GM12878 (cell line): ENCODE results near the gene ACTR5. TPM values are rescaled to one million over a fixed set of nuclear protein-coding genes. Genes with fewer than 3 reads are reported as not detected.

Source experiments
- ATAC-seq: fragments of 200-7000 bp; cut with Tn5 transposase; 3 replicates; pipeline ENCODE4 v1.9.1; 2020; ENCODE audit warnings: mild to moderate bottlenecking, moderate library complexity
- BruUV-seq: library from RNA; stranded (reverse); fragments of 400-500 nt; replicated peaks from 2 replicates; lab custom pipeline; 2021; lab: Mats Ljungman, UMichigan
- CTCF ChIA-PET: fragments of 300-600 bp; sonication (Branson Sonifier 250); formaldehyde crosslinking; extraction: SDS; loops from one replicate; lab custom pipeline; 2021; ENCODE audit warnings: inconsistent platforms; lab: Yijun Ruan, JAX
- POLR2A ChIA-PET: fragments of 350-600 bp; formaldehyde crosslinking; extraction: SDS; loops from one replicate; lab custom pipeline; 2021; ENCODE audit warnings: inconsistent platforms; lab: Charles Lee
- RAD21 ChIA-PET: fragments of 300-600 bp; sonication (Branson Sonifier 250); formaldehyde crosslinking; loops from one replicate; lab custom pipeline; 2023; ENCODE audit warnings: antibody characterized with exemption; ENCODE audit not compliant: unreplicated experiment; lab: Charles Lee
- SMC1A ChIA-PET: fragments of 300-600 bp; sonication (Branson Sonifier 250); formaldehyde crosslinking; loops from one replicate; lab custom pipeline; 2023; ENCODE audit not compliant: unreplicated experiment, uncharacterized antibody; lab: Charles Lee
- DNase-seq: peaks from one replicate; pipeline ENCODE4 v3.0.0-alpha.2; 2011; ENCODE audit warnings: low read depth, low spot score
- FAIRE-seq: peaks from 3 replicates; lab custom pipeline; 2011; peaks lifted over from hg19 to GRCh38; lab: Jason Lieb, UNC
- H2AFZ ChIP-seq: 2 replicates; pipeline ENCODE4 v1.6.0; 2011; ENCODE audit warnings: low read depth, low read length, control low read depth; ENCODE audit not compliant: control insufficient read depth
- H3K27ac ChIP-seq: 2 replicates; pipeline ENCODE4 v1.5.1; 2011; ENCODE audit warnings: control low read depth; ENCODE audit not compliant: control insufficient read depth, insufficient read depth
- H3K27me3 ChIP-seq, 2 experiments: replicated peaks in 1 of 2; 2 replicates each; pipeline versions ENCODE4 v1.6.0 to v1.6.1; 2011; ENCODE audit warnings: low read length in 1 of 2; ENCODE audit not compliant: control insufficient read depth in 2 of 2, insufficient read depth in 2 of 2
- H3K36me3 ChIP-seq, 2 experiments: 2 replicates each; pipeline ENCODE4 v1.5.1; 2011; ENCODE audit warnings: low read length in 1 of 2; ENCODE audit not compliant: control insufficient read depth in 2 of 2, insufficient read depth in 2 of 2
- H3K4me1 ChIP-seq: 2 replicates; pipeline ENCODE4 v1.6.1; 2011; ENCODE audit warnings: mild to moderate bottlenecking, low read length, moderate library complexity, mixed read lengths; ENCODE audit not compliant: control insufficient read depth, insufficient read depth
- H3K4me2 ChIP-seq: 2 replicates; pipeline ENCODE4 v1.6.0; 2011; ENCODE audit warnings: control low read depth; ENCODE audit not compliant: control insufficient read depth, insufficient read depth
- H3K4me3 ChIP-seq: fragments of 200-600 bp; sonication (generic); 2 replicates; pipeline ENCODE4 v1.5.1; 2016
- H3K79me2 ChIP-seq: 2 replicates; pipeline ENCODE4 v1.6.0; 2011; ENCODE audit warnings: low read length; ENCODE audit not compliant: control insufficient read depth, insufficient read depth
- H3K9ac ChIP-seq: 2 replicates; pipeline ENCODE4 v1.8.0; 2011; ENCODE audit warnings: low read length, control low read depth, mixed read lengths; ENCODE audit not compliant: control insufficient read depth, insufficient read depth
- H3K9me3 ChIP-seq: replicated peaks from 3 replicates; pipeline ENCODE4 v1.5.1; 2011; ENCODE audit warnings: mild to moderate bottlenecking, low read length; ENCODE audit not compliant: control insufficient read depth, insufficient read depth
- H4K20me1 ChIP-seq: 2 replicates; pipeline ENCODE4 v1.6.0; 2011; ENCODE audit not compliant: control insufficient read depth, insufficient read depth
- BRCA1 ChIP-seq: IDR thresholded peaks from 2 replicates; pipeline ENCODE4 v1.6.1; 2011; ENCODE audit warnings: low read depth, low read length, improper control_type of control experiment
- CREM ChIP-seq: IDR thresholded peaks from 2 replicates; pipeline ENCODE4 v1.6.1; 2014; ENCODE audit warnings: antibody characterized with exemption, low read depth
- FOXK2 ChIP-seq: fragments of 450-650 bp; IDR thresholded peaks from 2 replicates; pipeline ENCODE4 v1.6.1; 2017; ENCODE audit warnings: mild to moderate bottlenecking, moderate library complexity
- POLR2A ChIP-seq: IDR thresholded peaks from 2 replicates; pipeline ENCODE4 v1.6.1; 2011; ENCODE audit warnings: low read depth, mild to moderate bottlenecking, low read length
- POU2F2 ChIP-seq: IDR thresholded peaks from 3 replicates; pipeline ENCODE4 v1.6.1; 2011; ENCODE audit warnings: low read depth, mild to moderate bottlenecking, low read length, borderline replicate concordance
- TAF1 ChIP-seq: IDR thresholded peaks from 2 replicates; pipeline ENCODE4 v1.6.1; 2011; ENCODE audit warnings: mild to moderate bottlenecking, low read depth, low read length, borderline replicate concordance
- ZBED1 ChIP-seq: IDR thresholded peaks from 2 replicates; pipeline ENCODE4 v1.6.1; 2016; ENCODE audit warnings: borderline replicate concordance
- ZNF24 ChIP-seq: fragments of 450-650 bp; IDR thresholded peaks from 2 replicates; pipeline ENCODE4 v1.6.1; 2017; ENCODE audit warnings: antibody characterized with exemption, mild to moderate bottlenecking
- WGBS: methylation state at CpG from one replicate; pipeline ENCODE4 v1.1.6; 2016; ENCODE audit warnings: low lambda C conversion rate; ENCODE audit not compliant: insufficient replicate concordance, insufficient coverage; ENCODE audit errors: missing lambda C conversion rate; 5-methylcytosine and 5-hydroxymethylcytosine counted together
- in situ Hi-C: fragments of 300-500 bp; cut with MboI; formaldehyde crosslinking; loops from 9 replicates; pipeline ENCODE4 v1.14.3; 2018; ENCODE audit warnings: mixed read lengths
- intact Hi-C: fragments of 100-400 bp; cut with micrococcal nuclease; formaldehyde crosslinking; loops from one replicate; pipeline ENCODE4 v1.14.2; 2022; ENCODE audit not compliant: unreplicated experiment
- polyA plus RNA-seq, 11 experiments: library from polyadenylated mRNA; depleted of rRNA in 4 of 11; unstranded in 6 of 11; stranded (reverse) in 5 of 11; fragments of >200 nt; fragmentation: Nextera tagmentation in 4 of 11; fragmentation: Illumina TruSeq in 1 of 11; extraction: Ambion mirVana in 4 of 11; extraction: Trizol in 1 of 11; gene quantifications; 1 replicate in 1 of 11; 2 replicates in 10 of 11; pipeline versions ENCODE4 v1.2.1 to v1.2.3, GENCODE V29; 2011 to 2016; ENCODE audit warnings: inconsistent platforms in 2 of 11, missing spikeins in 2 of 11, low read depth in 1 of 11
- total RNA-seq, 4 experiments: library from RNA; depleted of rRNA in 3 of 4; stranded (reverse); fragments of >200 nt in 3 of 4; fragmentation: Illumina TruSeq in 1 of 4; extraction: Trizol in 1 of 4; gene quantifications; 2 replicates each; pipeline versions ENCODE4 v1.2.1 to v1.2.3, GENCODE V29; 2013 to 2021
- TF ChIP-seq, protein P1 (sequence below): fragments of 450-650 bp; IDR thresholded peaks from 2 replicates; pipeline ENCODE4 v1.6.1; 2016; ENCODE audit warnings: mild to moderate bottlenecking, moderate library complexity, borderline replicate concordance
- TF ChIP-seq, protein P2 (sequence below): fragments of 450-650 bp; IDR thresholded peaks from 2 replicates; pipeline ENCODE4 v1.6.1; 2017; ENCODE audit warnings: mild to moderate bottlenecking
- TF ChIP-seq, protein P3 (sequence below): IDR thresholded peaks from 2 replicates; pipeline ENCODE4 v1.6.1; 2011; ENCODE audit warnings: borderline replicate concordance, low read depth, mild to moderate bottlenecking, moderate library complexity, mixed read lengths, low read length; ENCODE audit not compliant: insufficient read depth; ENCODE audit errors: extremely low read length
- TF ChIP-seq, protein P4 (sequence below): IDR thresholded peaks from 2 replicates; pipeline ENCODE4 v1.6.1; 2011; ENCODE audit warnings: borderline replicate concordance, low read depth, mild to moderate bottlenecking, moderate library complexity, low read length; ENCODE audit not compliant: insufficient read depth, poor library complexity, severe bottlenecking
- TF ChIP-seq, protein P5 (sequence below): IDR thresholded peaks from 2 replicates; pipeline ENCODE4 v1.6.1; 2012; ENCODE audit warnings: low read length, inconsistent platforms

The ACTR5 gene
- total and polyA plus RNA-seq, 10 of the 15 experiments (the other 5 are each of a cell fraction or from before 2014, with no cell fraction given) = 0.52 to 14.7 (median 8.8) TPM

DNA sequence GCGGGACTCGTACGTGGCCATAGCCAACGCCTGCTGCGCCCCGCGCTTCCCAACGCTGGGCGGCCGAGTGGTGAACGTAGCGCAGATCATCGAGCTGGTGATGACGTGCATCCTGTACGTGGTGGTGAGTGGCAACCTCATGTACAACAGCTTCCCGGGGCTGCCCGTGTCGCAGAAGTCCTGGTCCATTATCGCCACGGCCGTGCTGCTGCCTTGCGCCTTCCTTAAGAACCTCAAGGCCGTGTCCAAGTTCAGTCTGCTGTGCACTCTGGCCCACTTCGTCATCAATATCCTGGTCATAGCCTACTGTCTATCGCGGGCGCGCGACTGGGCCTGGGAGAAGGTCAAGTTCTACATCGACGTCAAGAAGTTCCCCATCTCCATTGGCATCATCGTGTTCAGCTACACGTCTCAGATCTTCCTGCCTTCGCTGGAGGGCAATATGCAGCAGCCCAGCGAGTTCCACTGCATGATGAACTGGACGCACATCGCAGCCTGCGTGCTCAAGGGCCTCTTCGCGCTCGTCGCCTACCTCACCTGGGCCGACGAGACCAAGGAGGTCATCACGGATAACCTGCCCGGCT lies 20.6 kb upstream of the ACTR5 start:
- Histone ChIP-seq H3K27me3 (peaks cover 41 to 67% of the 10 kb centered on the region in 2 experiments), H3K4me2 (no peak overlapping the region), H3K79me2 (no peaks in the 10 kb centered on the region), H3K4me3 (no peak overlapping the region), H3K27ac (no peak overlapping the region), H2AFZ (no peak overlapping the region), H3K9me3 (peaks cover 7% of the 10 kb centered on the region; the same call in 2 of the 3 replicates), H3K9ac (no peak overlapping the region), H3K4me1 (peaks cover 14% of the 10 kb centered on the region), H3K36me3 (no peaks in the 10 kb centered on the region), H4K20me1 (no peaks in the 10 kb centered on the region)
- ChIA-PET CTCF (no interaction called here), POLR2A (no interaction called here), RAD21 (no interaction called here), SMC1A (interaction anchor here (0.6 to 1.0 kb wide), 2 partner anchors 22 to 23 kb away, joined by 3 read pairs; no protein-coding TSS in a partner anchor)
- in situ Hi-C loops (no loop called here), intact Hi-C loops (no loop called here)
- FAIRE-seq = no peak
- ATAC-seq = no peak
- 72% methylated on average over 46 of the region's 46 CpGs for WGBS
- no TSS peak for BruUV-seq
- no peak for DNase-seq
- TF ChIP-seq CREM = no peak
- TF ChIP-seq ZNF24 = no peak
- no peak for TF ChIP-seq FOXK2
- TF ChIP-seq ZBED1 = no peak
- TF ChIP-seq, protein P1, sequence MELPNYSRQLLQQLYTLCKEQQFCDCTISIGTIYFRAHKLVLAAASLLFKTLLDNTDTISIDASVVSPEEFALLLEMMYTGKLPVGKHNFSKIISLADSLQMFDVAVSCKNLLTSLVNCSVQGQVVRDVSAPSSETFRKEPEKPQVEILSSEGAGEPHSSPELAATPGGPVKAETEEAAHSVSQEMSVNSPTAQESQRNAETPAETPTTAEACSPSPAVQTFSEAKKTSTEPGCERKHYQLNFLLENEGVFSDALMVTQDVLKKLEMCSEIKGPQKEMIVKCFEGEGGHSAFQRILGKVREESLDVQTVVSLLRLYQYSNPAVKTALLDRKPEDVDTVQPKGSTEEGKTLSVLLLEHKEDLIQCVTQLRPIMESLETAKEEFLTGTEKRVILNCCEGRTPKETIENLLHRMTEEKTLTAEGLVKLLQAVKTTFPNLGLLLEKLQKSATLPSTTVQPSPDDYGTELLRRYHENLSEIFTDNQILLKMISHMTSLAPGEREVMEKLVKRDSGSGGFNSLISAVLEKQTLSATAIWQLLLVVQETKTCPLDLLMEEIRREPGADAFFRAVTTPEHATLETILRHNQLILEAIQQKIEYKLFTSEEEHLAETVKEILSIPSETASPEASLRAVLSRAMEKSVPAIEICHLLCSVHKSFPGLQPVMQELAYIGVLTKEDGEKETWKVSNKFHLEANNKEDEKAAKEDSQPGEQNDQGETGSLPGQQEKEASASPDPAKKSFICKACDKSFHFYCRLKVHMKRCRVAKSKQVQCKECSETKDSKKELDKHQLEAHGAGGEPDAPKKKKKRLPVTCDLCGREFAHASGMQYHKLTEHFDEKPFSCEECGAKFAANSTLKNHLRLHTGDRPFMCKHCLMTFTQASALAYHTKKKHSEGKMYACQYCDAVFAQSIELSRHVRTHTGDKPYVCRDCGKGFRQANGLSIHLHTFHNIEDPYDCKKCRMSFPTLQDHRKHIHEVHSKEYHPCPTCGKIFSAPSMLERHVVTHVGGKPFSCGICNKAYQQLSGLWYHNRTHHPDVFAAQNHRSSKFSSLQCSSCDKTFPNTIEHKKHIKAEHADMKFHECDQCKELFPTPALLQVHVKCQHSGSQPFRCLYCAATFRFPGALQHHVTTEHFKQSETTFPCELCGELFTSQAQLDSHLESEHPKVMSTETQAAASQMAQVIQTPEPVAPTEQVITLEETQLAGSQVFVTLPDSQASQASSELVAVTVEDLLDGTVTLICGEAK = no peak
- TF ChIP-seq POLR2A = no peak
- TF ChIP-seq, protein P2, sequence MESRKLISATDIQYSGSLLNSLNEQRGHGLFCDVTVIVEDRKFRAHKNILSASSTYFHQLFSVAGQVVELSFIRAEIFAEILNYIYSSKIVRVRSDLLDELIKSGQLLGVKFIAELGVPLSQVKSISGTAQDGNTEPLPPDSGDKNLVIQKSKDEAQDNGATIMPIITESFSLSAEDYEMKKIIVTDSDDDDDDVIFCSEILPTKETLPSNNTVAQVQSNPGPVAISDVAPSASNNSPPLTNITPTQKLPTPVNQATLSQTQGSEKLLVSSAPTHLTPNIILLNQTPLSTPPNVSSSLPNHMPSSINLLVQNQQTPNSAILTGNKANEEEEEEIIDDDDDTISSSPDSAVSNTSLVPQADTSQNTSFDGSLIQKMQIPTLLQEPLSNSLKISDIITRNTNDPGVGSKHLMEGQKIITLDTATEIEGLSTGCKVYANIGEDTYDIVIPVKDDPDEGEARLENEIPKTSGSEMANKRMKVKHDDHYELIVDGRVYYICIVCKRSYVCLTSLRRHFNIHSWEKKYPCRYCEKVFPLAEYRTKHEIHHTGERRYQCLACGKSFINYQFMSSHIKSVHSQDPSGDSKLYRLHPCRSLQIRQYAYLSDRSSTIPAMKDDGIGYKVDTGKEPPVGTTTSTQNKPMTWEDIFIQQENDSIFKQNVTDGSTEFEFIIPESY = no peak
- no peak for TF ChIP-seq TAF1
- TF ChIP-seq, protein P3, sequence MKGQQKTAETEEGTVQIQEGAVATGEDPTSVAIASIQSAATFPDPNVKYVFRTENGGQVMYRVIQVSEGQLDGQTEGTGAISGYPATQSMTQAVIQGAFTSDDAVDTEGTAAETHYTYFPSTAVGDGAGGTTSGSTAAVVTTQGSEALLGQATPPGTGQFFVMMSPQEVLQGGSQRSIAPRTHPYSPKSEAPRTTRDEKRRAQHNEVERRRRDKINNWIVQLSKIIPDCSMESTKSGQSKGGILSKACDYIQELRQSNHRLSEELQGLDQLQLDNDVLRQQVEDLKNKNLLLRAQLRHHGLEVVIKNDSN = no peak
- no peak for TF ChIP-seq POU2F2
- TF ChIP-seq, protein P4, sequence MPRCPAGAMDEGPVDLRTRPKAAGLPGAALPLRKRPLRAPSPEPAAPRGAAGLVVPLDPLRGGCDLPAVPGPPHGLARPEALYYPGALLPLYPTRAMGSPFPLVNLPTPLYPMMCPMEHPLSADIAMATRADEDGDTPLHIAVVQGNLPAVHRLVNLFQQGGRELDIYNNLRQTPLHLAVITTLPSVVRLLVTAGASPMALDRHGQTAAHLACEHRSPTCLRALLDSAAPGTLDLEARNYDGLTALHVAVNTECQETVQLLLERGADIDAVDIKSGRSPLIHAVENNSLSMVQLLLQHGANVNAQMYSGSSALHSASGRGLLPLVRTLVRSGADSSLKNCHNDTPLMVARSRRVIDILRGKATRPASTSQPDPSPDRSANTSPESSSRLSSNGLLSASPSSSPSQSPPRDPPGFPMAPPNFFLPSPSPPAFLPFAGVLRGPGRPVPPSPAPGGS = no peak
- TF ChIP-seq, protein P5, sequence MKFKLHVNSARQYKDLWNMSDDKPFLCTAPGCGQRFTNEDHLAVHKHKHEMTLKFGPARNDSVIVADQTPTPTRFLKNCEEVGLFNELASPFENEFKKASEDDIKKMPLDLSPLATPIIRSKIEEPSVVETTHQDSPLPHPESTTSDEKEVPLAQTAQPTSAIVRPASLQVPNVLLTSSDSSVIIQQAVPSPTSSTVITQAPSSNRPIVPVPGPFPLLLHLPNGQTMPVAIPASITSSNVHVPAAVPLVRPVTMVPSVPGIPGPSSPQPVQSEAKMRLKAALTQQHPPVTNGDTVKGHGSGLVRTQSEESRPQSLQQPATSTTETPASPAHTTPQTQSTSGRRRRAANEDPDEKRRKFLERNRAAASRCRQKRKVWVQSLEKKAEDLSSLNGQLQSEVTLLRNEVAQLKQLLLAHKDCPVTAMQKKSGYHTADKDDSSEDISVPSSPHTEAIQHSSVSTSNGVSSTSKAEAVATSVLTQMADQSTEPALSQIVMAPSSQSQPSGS = no peak
- no peak for TF ChIP-seq BRCA1
